ENCODE data around the gene TMEM266.

TMEM266 gene

DNA sequence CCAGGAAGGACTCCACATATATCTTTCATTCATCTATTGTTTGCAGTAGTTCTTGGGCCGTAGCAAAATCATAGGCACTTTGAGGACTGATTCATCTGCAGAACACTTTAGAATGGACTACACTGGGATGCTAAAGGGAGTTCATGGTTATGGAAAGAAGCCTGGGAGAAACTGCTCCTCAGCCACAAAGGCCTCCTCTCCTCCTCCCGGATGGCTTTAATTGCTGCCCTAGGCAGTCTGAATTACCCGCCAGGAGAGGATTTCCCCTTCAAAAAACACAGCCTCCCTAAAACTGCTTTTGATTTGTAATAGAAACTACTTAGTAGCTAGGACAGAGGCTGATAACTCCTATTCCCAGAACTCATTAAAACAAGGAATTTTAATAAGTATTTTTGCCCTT lies 4.6 kb downstream of the TMEM266 start:
- H3K27ac ChIP-seq = no peak overlapping the region
- H3K9me3 ChIP-seq (ENCODE audit: control insufficient read depth, low read length) = no peaks in the 10 kb centered on the region
- no peak overlapping the region for H3K4me3 ChIP-seq (ENCODE audit: low read depth, low read length)
- no peaks in the 10 kb centered on the region for H3K27me3 ChIP-seq (ENCODE audit: control insufficient read depth, insufficient read depth, low read length)
- no peaks in the 10 kb centered on the region for H3K79me2 ChIP-seq
- H2AFZ ChIP-seq = no peak overlapping the region
- H3K4me2 ChIP-seq (ENCODE audit: low read length) = no peak overlapping the region
- no peak overlapping the region for H3K9ac ChIP-seq
- TF ChIP-seq, protein P1, sequence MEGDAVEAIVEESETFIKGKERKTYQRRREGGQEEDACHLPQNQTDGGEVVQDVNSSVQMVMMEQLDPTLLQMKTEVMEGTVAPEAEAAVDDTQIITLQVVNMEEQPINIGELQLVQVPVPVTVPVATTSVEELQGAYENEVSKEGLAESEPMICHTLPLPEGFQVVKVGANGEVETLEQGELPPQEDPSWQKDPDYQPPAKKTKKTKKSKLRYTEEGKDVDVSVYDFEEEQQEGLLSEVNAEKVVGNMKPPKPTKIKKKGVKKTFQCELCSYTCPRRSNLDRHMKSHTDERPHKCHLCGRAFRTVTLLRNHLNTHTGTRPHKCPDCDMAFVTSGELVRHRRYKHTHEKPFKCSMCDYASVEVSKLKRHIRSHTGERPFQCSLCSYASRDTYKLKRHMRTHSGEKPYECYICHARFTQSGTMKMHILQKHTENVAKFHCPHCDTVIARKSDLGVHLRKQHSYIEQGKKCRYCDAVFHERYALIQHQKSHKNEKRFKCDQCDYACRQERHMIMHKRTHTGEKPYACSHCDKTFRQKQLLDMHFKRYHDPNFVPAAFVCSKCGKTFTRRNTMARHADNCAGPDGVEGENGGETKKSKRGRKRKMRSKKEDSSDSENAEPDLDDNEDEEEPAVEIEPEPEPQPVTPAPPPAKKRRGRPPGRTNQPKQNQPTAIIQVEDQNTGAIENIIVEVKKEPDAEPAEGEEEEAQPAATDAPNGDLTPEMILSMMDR (IDR thresholded peaks at IDR 0.05) = no peak
- H3K4me1 ChIP-seq = no peaks in the 10 kb centered on the region
- no peaks in the 10 kb centered on the region for H3K36me3 ChIP-seq (ENCODE audit: control insufficient read depth, insufficient read depth, low read length)

DNA sequence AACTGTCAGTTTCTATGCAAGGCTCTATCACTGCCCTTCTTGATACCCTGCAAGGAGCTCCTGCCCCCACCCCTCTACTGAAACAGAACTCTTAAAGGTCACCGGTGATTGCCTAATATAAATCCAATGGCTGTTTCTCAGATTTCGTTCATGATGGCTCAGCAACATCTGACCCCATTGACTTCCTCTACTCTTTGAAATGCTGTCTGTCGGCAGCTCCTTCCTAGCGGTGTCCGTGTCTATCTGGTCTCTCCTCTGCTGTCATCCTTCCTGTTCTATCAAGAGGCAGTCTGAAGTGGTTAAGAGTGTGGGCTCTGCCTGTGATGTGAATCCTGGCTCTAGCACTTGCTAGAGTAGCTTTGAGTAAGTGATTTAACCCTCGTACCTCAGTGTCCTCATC lies 5.5 kb downstream of the TMEM266 start:
- H3K27me3 ChIP-seq (ENCODE audit: control insufficient read depth, insufficient read depth, low read length) = no peaks in the 10 kb centered on the region
- TF ChIP-seq, protein P1 (IDR thresholded peaks at IDR 0.05) = no peak

DNA sequence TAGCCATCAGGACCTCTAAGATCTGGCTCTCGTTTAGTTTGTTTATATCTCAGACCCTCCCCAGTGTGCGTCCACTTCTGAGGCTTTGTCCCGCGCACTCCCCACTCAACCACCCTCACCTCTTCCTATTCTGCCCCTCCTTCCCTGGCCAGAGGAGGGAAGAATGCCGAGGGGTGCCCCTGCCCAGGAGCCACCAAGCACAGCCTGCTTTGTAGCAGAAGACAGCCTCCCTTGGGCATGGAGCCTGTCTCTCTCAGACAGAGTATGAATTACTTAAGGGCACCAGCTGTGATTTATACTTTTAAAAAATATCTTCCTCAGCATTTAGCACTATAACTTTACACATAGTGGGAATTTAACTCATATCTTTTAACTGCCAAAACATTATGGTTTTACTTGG lies 6.0 kb downstream of the TMEM266 start:
- H3K27ac ChIP-seq = no peak overlapping the region
- TF ChIP-seq, protein P1 (IDR thresholded peaks at IDR 0.05) = no peak
- H3K79me2 ChIP-seq = no peaks in the 10 kb centered on the region
- no peaks in the 10 kb centered on the region for H3K4me1 ChIP-seq
- no peak overlapping the region for H3K9ac ChIP-seq
- no peak overlapping the region for H2AFZ ChIP-seq
- no peaks in the 10 kb centered on the region for H3K36me3 ChIP-seq (ENCODE audit: control insufficient read depth, insufficient read depth, low read length)
- no peak overlapping the region for H3K4me2 ChIP-seq (ENCODE audit: low read length)
- no peaks in the 10 kb centered on the region for H3K9me3 ChIP-seq (ENCODE audit: control insufficient read depth, low read length)
- H3K4me3 ChIP-seq (ENCODE audit: low read depth, low read length) = no peak overlapping the region
- no peaks in the 10 kb centered on the region for H3K27me3 ChIP-seq (ENCODE audit: control insufficient read depth, insufficient read depth, low read length)

More for the DNA sequence above, 5.5 kb downstream of the TMEM266 start:
- Histone ChIP-seq H3K27ac (no peak overlapping the region), H3K4me2 (ENCODE audit: low read length) (no peak overlapping the region), H3K79me2 (no peaks in the 10 kb centered on the region), H3K36me3 (ENCODE audit: control insufficient read depth, insufficient read depth, low read length) (no peaks in the 10 kb centered on the region), H3K9ac (no peak overlapping the region), H3K4me3 (ENCODE audit: low read depth, low read length) (no peak overlapping the region), H2AFZ (no peak overlapping the region), H3K4me1 (no peaks in the 10 kb centered on the region), H3K9me3 (ENCODE audit: control insufficient read depth, low read length) (no peaks in the 10 kb centered on the region)

DNA sequence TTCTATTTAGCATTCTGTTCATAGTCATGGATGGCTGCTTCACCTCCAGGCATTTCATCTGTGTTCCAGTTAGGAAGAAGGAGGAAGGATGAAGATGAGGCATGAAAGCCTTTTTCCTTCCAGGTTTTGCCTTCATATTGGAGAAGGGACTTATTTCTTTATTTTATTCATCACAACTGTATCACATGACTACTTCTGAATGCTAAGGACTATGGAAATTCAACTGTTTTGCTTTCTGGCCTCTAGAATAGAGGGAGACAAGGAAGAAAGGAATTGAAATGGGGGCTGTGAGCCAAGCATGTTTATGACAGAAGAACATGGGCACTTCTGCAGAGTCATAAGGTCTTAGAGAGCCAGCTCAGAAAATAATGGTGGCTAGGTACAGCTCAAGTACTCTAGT lies 10.4 kb downstream of the TMEM266 start:
- H3K9me3 ChIP-seq (ENCODE audit: control insufficient read depth, low read length) = no peaks in the 10 kb centered on the region
- H3K27me3 ChIP-seq (ENCODE audit: control insufficient read depth, insufficient read depth, low read length) = no peaks in the 10 kb centered on the region
- H3K4me3 ChIP-seq (ENCODE audit: low read depth, low read length) = no peak overlapping the region
- H3K4me1 ChIP-seq = no peaks in the 10 kb centered on the region
- no peaks in the 10 kb centered on the region for H3K79me2 ChIP-seq
- no peaks in the 10 kb centered on the region for H3K36me3 ChIP-seq (ENCODE audit: control insufficient read depth, insufficient read depth, low read length)
- H3K27ac ChIP-seq = no peak overlapping the region
- H3K9ac ChIP-seq = no peak overlapping the region
- H3K4me2 ChIP-seq (ENCODE audit: low read length) = no peak overlapping the region
- TF ChIP-seq, protein P1 (IDR thresholded peaks at IDR 0.05) = no peak
- H2AFZ ChIP-seq = no peak overlapping the region

DNA sequence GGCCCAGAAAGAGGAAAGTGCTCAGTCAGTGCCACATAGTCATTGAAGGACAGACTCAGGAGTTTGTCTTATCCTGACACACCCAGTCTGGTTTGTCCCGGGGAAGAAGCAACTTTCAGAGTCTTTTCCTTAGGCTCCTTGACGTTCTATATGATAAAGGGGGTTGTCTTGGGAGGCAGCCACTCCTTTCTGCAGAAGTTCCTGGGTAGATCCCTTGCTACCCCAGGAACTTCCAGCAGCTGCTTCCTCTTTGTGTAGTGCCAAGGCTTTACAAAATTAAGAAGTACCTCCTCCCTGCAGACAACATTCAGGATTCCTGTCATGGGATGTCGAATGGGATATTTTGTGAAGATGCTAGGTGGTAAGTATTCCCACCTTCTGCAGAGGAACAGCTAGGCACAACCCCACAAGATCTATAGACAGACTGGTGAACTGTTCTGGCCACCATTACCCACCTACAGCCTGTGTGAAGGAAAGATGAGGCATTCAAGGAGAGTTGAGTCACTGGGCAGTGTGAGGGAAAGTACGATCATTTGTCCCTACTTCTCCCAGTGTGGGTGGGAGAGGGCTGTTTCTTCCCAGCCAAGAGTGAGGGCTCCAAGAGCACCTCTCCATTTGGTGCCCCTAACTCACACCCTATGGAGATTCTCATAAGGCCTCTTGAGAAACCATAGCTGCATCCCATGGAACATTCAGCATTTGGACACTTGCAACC lies 11.3 kb downstream of the TMEM266 start:
- Histone ChIP-seq H3K9me3 (ENCODE audit: control insufficient read depth, low read length) (no peaks in the 10 kb centered on the region), H3K27me3 (ENCODE audit: control insufficient read depth, insufficient read depth, low read length) (no peaks in the 10 kb centered on the region), H3K9ac (no peak overlapping the region), H3K36me3 (ENCODE audit: control insufficient read depth, insufficient read depth, low read length) (no peaks in the 10 kb centered on the region), H3K4me3 (ENCODE audit: low read depth, low read length) (no peak overlapping the region), H3K79me2 (no peaks in the 10 kb centered on the region), H3K4me2 (ENCODE audit: low read length) (no peak overlapping the region), H3K4me1 (no peaks in the 10 kb centered on the region), H3K27ac (no peak overlapping the region), H2AFZ (no peak overlapping the region)
- TF ChIP-seq, protein P1 (IDR thresholded peaks at IDR 0.05) = no peak
